C4-2B (cell line): ENCODE results near the gene EI24.
"Not testable (repeated sequence)": the region's sequence is repeated elsewhere in the genome, so short reads cannot be mapped to it uniquely, and the experiment has no call there.

Experiments used
- ZFX ChIP-seq: fragments of 450-650 bp; IDR thresholded peaks from 2 replicates; pipeline ENCODE4 v1.6.1; 2017
- TF ChIP-seq, protein P1 (sequence below): fragments of 450-650 bp; conservative IDR thresholded peaks from 2 replicates; pipeline ENCODE4 v1.5.1; 2017; ENCODE audit warnings: mild to moderate bottlenecking

DNA sequence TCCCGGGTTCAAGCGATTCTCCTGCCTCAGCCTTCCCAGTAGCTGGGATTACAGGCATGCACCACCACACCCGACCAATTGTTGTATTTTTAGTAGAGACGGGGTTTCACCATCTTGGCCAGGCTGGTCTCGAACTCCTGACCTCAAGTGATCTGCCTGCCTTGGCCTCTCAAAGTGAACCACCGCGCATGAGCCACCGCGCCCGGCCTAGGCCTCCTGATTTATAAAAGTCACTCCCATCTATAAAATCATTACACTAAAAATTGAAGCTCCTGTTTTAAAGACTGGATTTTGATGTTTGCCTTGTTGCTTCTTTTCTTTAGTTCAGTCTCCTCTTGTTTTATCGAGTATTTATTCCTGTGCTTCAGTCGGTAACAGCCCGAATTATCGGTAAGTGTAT lies 7.9 kb downstream of the EI24 start:
- TF ChIP-seq, protein P1, sequence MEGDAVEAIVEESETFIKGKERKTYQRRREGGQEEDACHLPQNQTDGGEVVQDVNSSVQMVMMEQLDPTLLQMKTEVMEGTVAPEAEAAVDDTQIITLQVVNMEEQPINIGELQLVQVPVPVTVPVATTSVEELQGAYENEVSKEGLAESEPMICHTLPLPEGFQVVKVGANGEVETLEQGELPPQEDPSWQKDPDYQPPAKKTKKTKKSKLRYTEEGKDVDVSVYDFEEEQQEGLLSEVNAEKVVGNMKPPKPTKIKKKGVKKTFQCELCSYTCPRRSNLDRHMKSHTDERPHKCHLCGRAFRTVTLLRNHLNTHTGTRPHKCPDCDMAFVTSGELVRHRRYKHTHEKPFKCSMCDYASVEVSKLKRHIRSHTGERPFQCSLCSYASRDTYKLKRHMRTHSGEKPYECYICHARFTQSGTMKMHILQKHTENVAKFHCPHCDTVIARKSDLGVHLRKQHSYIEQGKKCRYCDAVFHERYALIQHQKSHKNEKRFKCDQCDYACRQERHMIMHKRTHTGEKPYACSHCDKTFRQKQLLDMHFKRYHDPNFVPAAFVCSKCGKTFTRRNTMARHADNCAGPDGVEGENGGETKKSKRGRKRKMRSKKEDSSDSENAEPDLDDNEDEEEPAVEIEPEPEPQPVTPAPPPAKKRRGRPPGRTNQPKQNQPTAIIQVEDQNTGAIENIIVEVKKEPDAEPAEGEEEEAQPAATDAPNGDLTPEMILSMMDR, result not testable (repeated sequence)
- not testable (repeated sequence) for TF ChIP-seq ZFX
